AG09319 (cell line): Measurements from ENCODE around the gene SREBF1.

ENCODE experiments used
- DNase-seq: peaks from one replicate; pipeline ENCODE4 v3.0.0-alpha.2; 2010; ENCODE audit warnings: low read depth; ENCODE audit errors: extremely low read depth
- TF ChIP-seq, protein P1 (sequence below): IDR thresholded peaks from 2 replicates; pipeline ENCODE4 v1.5.1; 2011; ENCODE audit warnings: low read depth, mild to moderate bottlenecking, inconsistent platforms, low read length, moderate library complexity

The SREBF1 gene

DNA sequence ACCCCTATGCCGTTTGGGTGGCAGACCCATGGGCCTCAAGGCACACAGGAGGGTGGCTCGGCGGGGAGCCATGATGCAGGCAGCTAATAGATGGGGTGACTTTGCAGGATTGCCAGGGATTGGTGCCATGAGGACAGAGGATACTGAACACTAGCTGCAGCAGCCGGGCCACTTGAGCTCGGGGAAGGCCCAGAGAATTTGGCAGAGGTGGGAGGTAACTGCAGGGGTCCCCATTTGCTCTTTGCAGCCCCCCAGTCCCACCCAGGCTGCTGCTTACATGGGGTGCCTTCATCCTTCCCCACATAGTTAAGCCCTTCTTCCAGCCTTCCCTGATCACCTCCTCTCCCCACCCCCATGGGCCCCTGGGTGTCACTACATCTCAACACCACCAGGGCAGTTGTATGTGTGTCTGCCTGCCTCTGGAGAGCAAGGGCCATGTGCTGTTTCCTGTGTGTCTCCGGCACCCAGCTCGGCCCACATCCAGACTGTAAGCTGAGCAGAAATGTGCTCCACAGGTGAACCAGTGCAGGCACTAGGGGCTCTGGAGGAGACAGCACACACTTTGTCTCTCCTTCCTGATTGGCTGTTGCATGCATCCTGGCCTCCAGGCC is 52.0 kb downstream of the SREBF1 start:
- no peak for DNase-seq
- TF ChIP-seq, protein P1, sequence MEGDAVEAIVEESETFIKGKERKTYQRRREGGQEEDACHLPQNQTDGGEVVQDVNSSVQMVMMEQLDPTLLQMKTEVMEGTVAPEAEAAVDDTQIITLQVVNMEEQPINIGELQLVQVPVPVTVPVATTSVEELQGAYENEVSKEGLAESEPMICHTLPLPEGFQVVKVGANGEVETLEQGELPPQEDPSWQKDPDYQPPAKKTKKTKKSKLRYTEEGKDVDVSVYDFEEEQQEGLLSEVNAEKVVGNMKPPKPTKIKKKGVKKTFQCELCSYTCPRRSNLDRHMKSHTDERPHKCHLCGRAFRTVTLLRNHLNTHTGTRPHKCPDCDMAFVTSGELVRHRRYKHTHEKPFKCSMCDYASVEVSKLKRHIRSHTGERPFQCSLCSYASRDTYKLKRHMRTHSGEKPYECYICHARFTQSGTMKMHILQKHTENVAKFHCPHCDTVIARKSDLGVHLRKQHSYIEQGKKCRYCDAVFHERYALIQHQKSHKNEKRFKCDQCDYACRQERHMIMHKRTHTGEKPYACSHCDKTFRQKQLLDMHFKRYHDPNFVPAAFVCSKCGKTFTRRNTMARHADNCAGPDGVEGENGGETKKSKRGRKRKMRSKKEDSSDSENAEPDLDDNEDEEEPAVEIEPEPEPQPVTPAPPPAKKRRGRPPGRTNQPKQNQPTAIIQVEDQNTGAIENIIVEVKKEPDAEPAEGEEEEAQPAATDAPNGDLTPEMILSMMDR: no peak

DNA sequence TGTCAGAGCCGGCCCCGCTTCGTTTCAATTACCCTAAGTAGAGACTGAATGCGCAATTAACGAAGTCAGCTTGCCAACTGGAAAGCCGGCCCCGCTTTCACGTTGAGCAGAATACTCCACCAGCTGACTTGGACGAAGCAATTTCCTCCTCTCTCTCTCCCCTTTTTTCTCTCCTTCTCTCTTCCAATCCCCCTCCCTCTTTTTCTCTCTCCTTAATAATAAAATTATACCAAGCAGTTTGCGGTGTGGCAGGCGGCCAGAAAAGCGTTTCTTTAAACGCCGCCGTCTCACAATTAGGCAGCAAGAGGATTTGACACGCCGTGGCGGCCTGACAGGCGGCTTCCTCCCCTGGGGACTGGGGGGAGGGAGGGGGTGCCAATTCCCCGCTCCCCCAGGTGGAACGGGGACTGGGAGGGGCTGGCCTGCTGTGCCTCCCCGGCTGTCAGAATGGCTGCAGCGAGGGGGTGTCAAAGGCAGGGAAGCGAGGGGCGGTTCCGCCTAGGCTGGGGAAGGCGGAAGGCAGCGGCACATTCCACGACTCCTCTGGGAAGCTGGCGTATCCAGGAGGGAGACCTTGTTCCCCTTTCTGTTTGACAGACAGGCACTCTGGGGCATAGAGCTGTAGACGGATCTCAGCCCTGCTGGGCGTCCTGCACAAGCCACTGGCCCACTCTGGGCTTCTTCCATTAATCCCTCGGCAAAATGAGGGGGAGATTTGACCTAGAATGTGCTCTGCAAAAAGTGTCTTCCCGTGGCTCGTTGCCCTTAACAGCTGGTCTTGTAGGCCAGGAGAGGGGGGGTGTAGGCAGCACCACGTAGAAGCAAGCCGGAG is 52.7 kb downstream of the SREBF1 start:
- TF ChIP-seq, protein P1: no peak
- peak; percentile 5 for DNase-seq

- DNase-seq: no peak
- TF ChIP-seq, protein P1: no peak; the same call in 1 of the 2 replicates
These were observed 53.5 kb downstream of the SREBF1 start for GRCh38 chr17:17783116-17783824.

DNA sequence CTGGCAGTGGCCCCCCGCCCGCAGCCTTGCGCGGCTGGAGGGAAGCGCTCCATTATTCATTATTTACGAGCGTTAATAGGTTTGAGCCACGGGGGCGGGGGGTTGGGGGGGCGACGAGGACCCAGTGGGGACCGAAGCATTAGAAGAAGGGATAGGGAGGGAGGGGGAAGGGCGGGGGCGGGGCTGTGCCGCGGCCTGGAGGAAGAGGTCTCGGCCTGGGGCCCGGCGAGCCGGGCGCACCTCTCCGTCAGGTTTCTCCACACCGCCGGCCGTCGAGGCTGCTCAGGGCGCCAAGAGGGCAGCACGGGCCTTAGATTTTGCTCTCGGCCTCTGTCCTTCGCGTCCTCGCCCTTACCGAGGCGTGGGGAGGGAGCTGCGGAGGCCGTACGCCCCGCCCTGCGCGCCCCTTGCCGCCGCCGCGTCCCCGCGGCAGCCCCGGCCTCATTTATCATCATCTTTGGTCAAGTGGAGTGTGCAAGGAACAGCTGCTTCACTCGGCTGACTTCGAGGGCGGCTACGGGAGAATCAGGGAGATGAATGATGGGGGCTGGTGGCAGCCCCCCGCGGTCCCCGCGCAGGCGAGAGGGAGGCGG is 54.2 kb downstream of the SREBF1 start:
- TF ChIP-seq, protein P1: no peak
- no peak for DNase-seq

DNA sequence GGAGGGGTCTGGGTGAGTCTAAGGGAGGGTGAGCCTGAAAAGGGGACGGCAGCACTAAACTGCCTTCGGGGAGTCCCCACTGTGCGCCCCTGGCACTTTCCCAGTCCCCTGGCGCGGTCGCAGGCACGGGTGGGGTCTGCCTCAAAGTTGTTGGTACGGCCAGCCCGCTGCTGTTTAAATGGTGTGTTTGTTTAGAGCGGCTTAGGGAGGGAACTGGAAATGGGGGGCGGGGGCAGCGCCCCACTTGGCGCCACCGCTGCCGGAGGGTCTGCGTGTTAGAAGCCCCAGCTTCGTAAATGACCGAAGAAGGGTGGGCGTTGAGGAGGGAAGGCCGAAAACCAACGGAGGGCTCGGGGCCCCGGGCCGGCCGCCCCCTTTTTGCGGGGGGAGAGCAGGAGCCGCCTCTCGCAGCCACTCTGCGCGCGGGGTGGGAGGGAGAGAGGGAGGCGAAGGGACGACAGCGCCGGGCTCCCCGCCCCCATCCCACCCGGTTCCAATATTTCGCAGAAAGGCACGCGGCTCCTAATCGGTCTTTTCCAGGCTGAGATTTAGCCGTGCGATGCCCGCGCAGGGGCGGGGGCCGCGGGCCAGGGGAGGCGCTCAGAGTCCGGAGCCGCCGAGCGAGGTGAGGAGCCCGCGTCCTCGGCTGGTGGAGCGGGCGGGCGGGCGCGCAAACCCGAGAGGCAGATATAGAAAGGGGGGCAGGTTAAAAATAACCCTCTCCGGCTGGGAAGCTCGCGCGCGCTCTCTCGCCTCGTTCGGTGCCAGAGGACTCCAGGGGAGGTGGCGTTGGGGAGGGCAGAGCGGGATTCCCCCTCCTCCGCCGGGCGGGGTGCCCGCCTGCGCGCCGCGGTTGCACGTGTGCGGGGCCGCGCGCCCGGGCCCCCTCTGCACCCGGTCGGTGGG is 54.9 kb downstream of the SREBF1 start:
- TF ChIP-seq, protein P1: no peak
- peak; percentile 7 for DNase-seq

GRCh38 chr17:17780922-17781590 is 55.7 kb downstream of the SREBF1 start:
- no peak for DNase-seq
- TF ChIP-seq, protein P1: no peak
